Right lung (tissue), 5 donors: ENCODE data around the gene BAZ1A. TPM values are rescaled to one million over a fixed set of nuclear protein-coding genes. Genes with fewer than 3 reads are reported as not detected.
"Not testable (repeated sequence)": the region's sequence is repeated elsewhere in the genome, so short reads cannot be mapped to it uniquely, and the experiment has no call there.

Source experiments
- DNase-seq, 2 donors: peaks; one replicate each; pipeline ENCODE4 v3.0.0-alpha.2; 2013
- polyA plus RNA-seq, 5 donors: library from polyadenylated mRNA; unstranded; fragments of 120-200 nt; gene quantifications; one replicate each; pipeline versions ENCODE4 v1.2.1 to v1.2.3, GENCODE V29; 2013; ENCODE audit warnings: inconsistent platforms in 1 of 5, low replicate concordance in 1 of 5; ENCODE audit not compliant: insufficient read length in 5 of 5, insufficient read depth in 1 of 5

Gene BAZ1A
- polyA plus RNA-seq, 5 donors, result 28.0 to 40.6 (median 36.7) TPM

- no peak for DNase-seq
These were observed 89.7 kb downstream of the BAZ1A start for GRCh38 chr14:34785223-34786006.

DNA sequence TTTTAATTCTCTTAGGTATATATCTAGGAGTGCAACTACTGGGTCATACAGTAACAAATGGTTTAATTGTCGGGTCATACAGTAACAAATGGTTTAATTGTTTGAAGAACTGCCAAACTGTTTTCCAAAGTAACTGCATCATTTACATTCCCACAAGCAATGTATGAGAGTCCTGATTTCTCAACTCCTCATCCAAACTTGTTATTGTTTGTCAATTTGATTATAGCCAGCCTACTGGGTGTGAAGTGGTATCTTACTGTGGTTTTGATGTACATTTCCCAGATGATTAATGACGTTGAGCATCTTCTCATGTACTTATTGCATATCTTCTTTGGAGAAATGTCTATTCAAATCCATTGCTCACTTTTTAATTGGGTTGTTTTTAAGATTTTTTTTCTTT, 93.1 kb downstream of the BAZ1A start:
- DNase-seq, result no peak

GRCh38 chr14:34781242-34781641, 93.9 kb downstream of the BAZ1A start:
- DNase-seq, result no peak

DNA sequence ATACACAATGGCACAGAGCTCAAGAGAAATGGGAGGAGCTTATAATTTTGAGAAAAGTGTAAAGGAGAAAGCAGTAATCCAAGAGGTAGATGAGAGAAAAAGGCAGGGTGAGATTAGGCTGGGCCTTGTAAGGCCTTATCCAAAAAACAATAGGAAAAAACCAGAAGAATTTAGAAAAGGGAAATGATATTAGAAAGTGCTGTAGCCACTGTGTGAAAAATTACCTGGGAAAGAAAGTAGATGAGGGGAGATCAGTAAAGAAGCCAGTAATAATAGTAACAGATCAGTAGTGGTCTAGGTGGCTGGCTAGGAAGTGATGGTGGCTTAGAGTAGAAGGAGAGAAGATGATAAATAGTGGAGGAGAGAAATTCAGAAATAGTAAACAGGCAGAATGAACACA, 94.5 kb downstream of the BAZ1A start:
- no peak for DNase-seq

GRCh38 chr14:34778744-34779143, 96.4 kb downstream of the BAZ1A start:
- no peak for DNase-seq

- DNase-seq, result no peak
These were observed 98.5 kb downstream of the BAZ1A start for GRCh38 chr14:34776611-34777010.

- no peak for DNase-seq
These were observed 99.2 kb downstream of the BAZ1A start for GRCh38 chr14:34775922-34776321.

GRCh38 chr14:34775342-34775741, 99.8 kb downstream of the BAZ1A start:
- DNase-seq, result no peak

GRCh38 chr14:34770901-34771300, 104.3 kb downstream of the BAZ1A start:
- DNase-seq, result no peak

DNA sequence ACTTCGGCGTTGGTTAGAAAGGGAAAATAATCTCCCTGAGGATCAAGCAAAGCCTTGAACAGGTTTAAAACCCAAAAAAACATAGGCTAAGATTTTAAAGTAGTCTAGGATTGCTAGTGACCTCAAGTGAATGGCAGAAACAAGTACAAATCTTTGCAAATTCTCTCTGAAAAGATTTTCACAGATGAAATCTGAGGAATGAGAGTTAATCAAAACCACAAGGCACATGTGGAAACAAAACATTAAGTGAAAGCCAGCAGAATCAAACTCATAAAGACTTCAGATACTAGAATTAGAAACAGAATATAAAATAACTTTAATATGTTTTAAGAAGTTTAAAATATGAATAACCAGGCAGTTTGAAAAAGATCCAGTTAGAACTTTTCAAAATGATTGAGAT, 108.6 kb downstream of the BAZ1A start:
- DNase-seq, result no peak

GRCh38 chr14:34766060-34766459, 109.1 kb downstream of the BAZ1A start:
- DNase-seq, result no peak

DNA sequence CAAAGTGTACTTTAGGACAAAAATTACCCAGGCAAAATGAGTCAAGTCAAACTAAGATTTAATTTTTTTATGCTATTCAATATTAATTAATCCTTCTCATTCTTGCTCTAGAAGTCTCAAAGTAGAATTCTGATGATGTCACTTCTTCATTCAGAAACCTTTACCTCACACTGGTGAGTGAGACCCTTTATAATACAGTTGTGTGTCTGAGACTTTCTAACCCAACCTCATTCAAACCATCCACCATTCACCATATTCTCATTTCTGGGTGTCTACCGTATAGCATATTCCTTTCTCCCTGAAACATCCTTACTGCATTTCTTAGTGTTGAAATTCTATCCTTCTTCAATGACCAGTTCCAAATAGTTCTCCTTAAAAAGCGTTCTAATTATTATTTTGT, 119.9 kb downstream of the BAZ1A start:
- no peak for DNase-seq

DNA sequence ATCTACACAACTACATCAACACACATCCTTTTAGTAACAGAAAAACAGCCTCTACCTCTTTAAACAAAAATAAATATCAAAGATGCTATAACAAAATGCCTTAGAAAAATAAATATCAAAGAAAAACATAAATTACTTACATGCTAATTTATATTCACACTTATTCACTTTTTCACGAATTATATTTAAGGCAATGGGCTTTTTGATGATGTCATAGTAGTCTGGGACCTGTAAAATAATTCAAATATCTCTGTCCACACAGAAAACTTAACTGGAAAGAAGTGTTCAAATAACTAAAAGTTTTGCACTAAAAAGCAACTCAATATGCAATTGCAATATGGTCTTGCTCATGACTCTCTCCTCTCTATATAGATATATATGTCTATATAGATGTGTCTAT, 120.5 kb downstream of the BAZ1A start:
- no peak for DNase-seq

DNA sequence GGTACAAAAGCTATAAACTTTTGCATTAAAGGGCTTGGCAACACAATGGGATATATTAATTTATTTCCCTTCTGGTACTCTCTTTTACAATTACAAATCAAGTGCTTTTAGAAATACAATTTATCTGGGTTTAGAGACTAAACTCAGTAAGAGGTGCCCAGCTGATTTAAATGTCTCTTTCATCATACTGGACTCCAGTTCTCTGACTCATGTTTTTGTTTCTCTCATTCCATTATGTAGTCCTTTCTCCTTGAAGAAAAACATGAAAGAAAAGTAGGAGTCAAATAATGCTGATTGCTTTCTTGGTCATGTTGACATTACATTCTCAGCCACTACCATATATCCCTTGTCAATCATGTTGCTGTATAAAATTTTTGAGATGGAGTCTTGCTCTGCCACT, 124.5 kb downstream of the BAZ1A start:
- DNase-seq, result no peak

DNA sequence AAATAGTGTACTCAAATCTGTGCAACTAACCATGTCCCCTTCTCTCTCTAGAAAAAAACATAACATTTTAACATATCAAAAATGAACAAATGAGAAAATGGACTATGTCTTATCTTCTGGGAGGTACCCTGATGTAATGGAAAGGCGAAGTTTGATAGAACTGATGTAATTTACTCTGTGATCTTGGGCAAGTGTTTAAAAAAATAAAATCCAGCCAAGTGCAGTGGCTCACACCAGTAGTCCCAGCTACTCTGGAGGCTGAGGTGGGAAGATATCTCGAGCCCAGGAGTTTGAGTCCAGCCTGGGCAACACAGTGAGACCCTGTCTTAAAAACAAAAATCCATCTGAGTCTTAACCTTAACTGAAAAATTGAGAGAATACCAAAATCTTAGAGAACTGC, 124.9 kb downstream of the BAZ1A start:
- DNase-seq, result no peak

GRCh38 chr14:34749408-34749807, 125.8 kb downstream of the BAZ1A start:
- no peak for DNase-seq

DNA sequence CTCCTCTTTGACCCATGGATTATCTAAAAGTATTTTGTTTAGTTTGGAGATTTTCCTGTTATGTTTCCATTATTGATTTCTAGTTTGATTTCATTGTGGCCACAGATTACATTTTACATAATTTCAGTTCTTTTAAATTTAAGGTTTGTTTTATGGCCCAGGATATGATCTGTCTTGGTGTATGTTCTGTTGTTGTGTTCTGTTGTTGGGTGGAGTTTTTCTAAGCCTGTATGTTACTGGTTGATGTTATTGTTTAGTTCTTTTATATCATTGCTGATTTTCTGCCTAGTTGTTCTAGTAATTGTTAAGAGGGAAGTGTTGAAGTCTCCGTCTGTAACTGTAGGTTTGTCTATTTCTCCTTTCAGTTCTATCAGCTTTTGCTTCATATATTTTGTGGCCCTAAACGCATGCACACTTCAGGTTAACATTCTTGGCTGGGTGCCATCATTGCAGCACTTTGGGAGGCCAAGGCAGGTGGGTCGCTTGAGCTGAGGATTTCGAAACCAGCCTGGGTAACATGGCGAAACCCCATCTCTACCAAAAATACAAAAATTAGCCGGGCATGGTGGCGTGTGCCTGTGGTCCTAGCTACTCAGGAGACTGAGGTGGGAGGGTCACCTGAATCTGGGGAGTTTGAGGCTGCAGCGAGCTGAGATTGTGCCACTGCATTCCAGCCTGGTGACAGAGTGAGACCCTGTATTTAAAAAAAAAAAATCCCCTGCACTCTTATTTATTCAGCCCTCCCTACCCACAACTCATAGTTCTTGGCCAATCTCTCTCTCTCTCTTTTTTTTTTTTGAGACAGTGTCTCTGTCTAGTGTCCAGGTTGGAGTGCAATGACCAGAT, 132.7 kb downstream of the BAZ1A start:
- no peak for DNase-seq

DNA sequence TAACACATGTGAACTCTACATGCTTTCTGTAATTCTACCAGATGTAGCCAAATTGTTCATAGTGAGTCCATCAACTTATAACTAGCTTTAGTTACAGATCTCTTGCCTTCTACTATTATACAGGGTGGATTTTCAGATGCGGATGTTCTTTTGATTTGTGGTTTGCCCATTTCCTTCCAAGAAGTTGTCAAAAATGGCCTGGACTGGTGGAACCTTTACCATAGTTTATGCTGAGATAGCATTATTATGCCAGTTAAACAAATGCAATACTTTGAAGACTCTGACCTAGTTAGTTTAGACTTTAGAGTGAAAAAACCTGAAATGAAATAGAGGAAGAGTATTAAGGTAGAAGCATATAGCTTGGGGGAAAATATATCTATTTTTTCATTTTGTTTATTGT, 133.3 kb downstream of the BAZ1A start:
- DNase-seq, result no peak

GRCh38 chr14:34740139-34740538, 135.0 kb downstream of the BAZ1A start:
- not testable (repeated sequence) for DNase-seq

DNA sequence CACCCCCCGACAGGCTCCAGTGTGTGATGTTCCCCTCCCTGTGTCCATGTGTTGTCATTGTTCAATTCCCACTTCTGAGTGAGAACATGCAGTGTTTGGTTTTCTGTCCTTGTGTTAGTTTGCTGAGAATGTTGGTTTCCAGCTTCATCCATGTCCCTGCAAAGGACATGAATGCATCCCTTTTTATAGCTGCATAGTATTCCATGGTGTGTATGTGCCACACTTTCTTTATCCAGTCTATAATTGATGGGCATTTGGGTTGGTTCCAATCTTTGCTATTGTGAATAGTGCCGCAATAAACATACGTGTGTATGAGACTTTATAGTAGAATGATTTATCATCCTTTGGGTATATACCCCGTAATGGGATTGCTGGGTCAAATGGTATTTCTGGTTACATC, 138.1 kb downstream of the BAZ1A start:
- not testable (repeated sequence) for DNase-seq

- DNase-seq, result no peak
These were observed 141.9 kb downstream of the BAZ1A start for GRCh38 chr14:34733245-34733644.

DNA sequence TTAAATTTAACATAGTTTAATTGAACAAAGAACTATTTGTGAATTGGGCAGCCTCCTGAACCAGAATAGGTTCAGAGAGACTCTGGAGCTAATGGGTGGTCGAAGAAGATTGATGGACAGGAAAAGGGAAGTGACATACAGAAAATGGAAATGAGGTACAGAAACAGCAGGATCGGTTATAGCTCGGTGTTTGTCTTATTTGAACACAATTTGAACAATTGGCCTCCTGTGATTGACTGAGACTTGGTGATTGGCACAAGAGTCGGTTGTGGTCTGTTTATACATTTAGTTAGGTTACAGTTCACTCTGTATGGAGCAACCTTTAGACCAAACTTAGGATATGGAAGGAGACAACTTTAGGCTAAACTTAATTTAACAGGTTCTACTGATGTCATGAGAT, 142.4 kb downstream of the BAZ1A start:
- DNase-seq, result no peak

GRCh38 chr14:34723867-34724266, 151.3 kb downstream of the BAZ1A start:
- no peak for DNase-seq
